Activated CD8-positive, alpha-beta memory T cell treated with anti-CD3 and anti-CD28 coated beads, Interleukin-2, amount 50 U/mL, for 24 hours (primary cell): Measurements from ENCODE around the gene ZFYVE28.
A peak's percentile ranks its signal among the peaks of the same experiment; 100 is the strongest.
"Not testable (repeated sequence)": the region's sequence is repeated elsewhere in the genome, so short reads cannot be mapped to it uniquely, and the experiment has no call there.

Experiments
- DNase-seq: peaks from one replicate; pipeline ENCODE4 v3.0.0-alpha.2; 2020; ENCODE audit errors: extremely low read depth

The ZFYVE28 gene

DNA sequence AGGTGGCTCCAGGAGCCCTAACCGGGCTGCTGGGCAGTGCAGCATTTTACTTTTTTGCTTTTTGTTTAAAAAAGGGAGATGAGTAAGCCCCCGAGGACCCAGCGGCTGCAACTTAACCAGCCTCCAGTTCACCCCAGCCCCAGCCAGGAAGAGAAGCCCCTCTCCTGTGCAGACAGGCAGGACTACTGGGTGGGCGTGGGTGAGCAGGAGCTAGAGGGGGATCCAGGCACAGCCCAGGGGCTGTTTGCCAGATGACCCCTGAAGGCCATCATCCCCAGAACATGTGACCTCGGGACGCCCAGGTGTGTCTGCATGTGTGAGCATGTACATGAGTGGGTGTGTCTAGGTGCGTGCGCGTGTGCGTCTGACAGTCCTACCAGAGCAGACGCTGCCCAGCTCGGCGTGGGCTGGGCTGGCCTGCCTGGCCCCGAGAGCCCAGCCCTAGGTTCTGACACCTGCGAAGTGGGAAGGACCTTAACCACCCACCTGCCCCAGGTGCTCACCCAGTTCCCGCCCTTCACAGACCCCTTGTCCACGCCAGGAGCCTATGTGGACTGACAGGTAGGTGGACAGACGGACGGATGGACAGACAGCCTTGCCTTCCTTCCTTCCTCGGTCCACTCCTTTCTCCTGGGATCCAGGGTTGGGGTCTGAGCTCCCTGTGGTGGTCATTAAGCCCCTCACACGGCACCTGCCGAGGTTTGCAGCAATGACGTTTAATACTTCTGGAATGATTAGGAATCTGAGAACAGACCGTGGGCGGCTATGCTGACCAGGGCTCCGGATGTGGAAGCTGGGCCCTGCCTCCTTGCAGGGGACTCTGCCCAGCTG lies 168.7 kb downstream of the ZFYVE28 start:
- DNase-seq, result no peak

DNA sequence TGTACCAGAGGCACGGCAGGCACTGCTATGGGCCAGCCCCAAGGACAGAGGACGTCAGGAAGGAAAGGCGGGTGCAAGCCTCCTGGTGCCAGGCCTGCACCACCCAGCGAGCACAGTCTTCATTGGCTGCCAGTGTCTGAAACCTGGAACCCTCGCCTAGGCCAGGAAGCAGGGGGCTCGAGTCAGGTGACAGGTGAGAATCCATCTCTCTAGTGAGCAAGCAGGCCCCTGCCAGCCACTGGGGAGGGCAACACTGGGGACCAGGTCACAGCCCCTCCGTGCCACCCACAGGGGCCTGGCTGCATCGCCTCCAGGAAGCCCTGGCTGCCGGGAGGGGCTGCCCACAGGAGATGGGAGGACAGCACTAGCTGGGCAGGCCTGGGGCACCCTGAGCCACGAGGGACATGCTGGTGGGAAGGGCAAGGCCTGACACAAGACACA lies 169.6 kb downstream of the ZFYVE28 start:
- DNase-seq, result no peak

DNA sequence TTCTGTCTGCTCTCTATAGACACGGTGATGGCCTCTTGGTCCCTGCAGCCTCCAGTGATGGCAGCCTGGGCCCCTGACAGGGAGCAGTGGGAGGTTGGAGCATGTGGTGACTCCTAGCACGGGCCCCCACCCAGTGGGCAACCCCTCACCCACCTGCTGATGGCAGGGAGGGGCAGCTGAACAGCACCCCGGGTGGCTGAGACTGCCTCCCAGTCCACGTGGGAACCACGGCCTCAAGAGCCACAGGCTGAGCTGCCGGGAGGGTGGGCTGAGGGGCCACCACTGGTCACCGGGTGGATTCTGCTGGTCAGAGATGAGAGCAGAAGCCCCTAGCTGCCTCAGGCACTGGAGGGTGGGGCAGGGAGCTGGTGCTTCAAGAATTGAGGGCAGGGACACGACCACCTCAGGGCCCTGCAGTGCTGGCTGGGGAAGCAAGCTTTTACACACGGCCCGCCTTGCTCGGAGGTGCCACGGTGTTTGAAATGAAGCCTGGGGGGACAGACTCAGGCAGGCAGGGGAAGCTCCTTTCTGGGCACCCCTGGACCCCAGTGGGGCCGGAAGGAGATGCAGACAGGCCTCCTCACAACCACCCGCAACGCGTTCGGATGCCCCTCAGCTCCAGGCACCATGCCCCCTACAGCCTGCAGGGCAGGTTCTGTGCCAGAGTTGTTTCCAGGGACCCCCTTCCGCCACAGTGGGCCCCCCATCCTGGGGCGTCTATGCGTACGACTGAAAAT lies 170.2 kb downstream of the ZFYVE28 start:
- DNase-seq, result no peak

DNA sequence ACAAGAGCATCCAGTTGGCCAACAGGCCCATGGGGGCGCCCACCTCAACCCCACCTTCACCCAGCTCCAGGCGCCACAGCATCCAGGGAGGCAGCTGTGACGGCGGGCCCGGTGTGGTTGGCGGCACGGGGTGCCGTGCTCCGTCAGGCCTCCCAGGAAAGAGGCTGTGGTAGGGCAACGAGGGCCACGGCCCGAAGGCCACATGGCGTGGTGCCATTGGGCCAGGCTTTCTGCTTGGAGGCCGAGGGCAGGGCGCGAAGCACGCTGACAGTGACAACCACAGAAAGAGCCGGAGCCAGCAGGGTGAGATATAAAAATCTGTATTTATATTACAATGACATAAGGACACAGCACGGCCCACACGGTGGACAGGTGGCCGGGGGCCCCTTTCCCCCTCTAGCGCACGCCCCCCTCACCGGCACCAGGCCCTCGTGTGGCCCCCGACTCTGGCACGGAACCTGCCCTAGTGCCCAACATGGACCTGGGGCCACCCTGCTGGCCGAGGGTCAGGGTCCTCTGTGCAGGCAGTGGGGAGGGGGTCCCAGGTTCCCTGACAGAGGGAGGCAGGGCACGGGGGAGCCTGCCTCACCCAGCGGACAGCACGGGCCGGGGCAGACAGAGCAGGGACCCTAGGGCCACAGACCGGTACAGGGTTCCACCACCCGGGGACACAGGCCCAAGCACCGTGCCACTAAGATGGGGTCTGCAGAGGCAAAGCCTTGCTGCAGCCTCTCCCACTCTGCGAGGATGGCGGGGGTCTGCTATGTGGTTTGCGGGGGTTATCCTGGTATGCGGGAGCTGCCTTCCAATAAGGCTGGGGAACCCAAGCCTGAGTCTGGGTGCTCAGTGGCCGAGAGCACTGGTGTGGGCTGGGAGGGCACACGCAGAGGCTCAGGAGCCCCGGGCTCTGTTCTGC lies 171.1 kb downstream of the ZFYVE28 start:
- DNase-seq, result no peak

DNA sequence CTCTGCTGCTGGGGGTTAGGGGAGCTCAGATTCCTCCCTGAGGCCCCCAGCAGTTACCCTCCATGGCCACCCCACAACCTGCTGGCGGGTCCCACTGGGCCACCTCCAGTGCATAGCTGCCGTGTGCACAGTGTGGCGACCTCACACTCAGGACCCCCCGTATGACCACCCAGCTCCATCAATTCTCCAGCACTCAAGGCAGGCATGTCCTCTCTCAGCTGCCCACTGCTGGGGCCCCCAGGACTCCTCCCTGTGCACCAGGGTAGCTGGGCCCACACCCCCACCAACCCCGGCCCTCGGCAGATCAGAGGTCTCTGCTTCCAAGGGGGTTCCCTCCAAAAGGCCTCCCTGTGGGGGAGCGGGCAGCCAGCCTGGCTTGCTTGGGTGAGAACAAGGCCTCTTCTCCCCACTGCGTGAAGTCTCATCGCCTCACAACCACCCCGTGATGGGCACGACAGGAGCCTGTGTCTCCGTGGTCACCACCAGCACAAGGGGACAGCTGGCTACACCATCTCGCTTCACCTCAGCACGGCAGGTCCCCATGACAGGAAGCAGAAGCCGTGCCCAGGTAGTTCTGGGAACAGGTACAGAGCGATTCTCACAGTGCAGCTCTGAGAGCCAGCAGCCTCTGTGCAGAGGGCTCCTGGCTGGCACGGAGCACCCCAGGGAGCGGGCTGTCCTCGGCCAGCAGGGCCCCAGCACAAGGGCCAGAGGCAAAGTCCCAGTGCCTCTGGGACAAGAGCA lies 171.9 kb downstream of the ZFYVE28 start:
- DNase-seq, result no peak

DNA sequence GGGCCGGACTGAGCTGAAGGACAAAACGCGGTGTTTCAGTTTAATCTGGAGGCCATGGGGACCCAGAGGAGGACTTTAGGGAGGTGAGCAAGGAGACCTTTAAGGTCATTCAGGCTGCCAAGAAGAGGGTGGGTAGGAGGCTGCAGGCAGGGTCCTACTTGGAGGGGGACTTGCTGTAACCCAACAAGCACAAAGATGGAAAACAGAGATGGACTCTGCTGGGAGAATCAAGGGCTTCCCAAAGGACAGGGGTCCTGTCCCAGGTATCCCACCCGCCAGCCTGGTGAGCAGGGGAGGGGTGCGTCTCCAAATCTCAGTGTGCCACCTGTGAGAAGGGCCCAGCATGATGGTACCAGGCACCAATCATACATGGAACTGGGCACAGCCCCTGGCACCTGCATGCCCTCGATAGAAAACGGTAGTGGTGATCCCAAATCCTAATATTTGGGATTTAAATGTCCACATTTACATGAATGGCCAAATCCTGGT lies 172.6 kb downstream of the ZFYVE28 start:
- DNase-seq, result no peak

DNA sequence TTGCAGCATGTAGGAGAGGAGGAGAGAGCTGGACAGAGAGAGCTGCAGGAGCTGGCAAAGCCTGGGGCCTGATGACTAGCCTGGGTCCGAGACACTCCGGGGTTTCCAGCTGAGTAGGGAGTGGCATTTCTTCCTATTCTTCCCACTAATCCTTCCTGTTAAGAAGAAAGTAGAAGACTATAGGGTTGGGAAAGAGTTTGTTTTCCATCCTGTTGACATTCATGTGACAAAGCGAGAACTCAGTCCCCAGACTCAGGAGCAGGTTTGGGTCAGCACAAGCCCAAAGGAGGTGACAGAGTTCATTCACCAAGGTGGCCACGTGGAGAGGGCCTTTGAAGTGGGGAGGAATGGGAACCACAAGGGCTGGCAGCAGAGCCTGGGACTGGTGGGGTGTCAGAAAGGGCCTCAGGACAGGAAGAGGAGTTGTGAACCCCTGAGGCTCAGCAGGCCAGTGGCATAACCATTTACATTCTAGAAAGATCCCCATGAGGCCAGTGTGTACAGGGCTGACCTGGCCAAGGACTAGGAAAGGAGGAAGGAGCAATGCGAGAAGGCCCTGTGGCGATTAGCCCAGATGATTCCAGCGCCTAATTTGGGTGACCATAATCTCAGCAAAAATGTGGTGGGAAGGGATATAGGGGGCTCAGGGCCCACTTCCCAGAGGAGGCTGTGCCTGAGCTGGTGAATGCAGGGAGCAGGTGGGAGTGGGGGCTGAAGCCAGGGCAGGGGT lies 173.2 kb downstream of the ZFYVE28 start:
- DNase-seq, result no peak

DNA sequence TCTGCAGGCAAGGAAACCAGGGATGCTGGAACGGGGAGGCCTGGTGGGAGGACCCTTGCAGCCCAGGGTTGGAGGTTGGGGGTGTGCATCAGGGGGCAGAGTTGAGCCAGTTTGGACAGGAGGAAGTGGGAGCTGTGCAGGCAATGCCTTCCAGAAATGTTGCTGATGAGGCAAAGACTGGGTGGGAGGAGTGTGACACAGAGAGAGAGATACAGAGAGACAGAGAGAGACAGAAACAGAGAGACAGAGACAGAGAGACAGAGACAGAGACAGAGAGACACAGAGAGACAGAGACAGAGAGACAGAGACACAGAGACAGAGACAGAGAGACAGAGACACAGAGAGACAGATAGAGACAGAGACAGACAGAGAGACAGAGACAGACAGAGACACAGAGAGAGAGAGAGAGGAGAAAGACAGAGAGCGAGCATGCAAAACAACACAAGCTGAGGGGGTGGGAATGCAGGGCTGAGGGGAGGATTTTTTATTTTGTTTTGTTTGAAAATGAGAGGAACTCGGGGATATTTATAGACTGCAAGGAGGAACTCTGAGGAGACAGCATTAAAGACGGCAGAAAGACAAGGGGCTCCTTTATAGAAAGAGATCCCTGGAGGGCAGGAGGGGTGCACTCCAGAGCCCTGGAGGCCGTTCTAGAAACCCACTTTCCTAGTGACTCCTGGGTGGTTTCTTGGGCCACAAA lies 174.6 kb downstream of the ZFYVE28 start:
- DNase-seq, result no peak

DNA sequence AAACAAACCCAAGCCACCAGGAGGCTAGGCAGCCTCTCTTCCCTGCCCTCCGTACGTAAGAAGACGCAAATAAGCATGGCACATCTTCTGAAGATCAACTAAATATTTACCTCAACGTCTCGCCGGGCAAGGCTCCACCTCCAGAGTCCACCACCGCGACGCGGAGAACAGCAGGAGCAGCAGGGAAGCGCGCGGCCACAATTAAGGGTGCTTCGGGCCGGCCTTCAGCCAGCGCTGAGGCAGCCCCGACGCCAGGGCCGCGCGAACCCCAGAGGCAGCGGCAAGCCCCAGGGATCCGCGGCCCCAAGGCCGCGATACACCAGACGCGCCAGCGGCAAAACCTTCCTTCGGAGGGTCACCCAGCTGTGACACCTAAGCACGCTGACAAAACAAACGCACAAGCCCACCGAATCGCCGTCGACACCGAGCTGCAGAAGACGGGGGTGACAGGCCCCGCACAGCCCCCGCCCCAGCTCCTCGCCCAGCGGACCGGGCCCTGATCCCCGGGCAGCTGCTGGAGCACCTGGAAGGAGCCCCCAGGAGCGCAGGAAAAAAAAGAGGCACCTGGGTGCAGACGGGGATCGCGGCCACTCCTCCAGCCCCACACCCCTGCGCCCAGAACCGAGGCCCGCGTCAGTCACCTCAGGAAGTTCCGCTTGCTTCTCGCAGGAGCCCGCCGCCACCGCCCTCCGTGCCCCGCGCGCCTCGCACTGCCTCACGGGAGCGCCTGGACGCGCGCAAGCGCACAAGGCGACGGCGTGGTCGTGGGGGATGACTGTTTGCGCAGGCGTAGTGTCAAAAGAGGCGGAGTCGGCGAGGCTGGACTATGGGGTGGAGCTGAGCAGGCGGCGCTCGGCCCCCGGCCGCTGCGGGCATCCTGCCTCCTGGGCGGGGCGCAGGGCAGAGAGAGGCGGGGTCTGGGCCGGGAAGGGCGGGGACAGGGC lies 176.8 kb downstream of the ZFYVE28 start, which contains the start of the genes HAUS3 and POLN:
TSS of gene HAUS3 (minus strand) at position 712 of the 944 bp plus-strand sequence. CDS start 1,175 bp downstream, outside the sequence.
TSS of gene POLN (minus strand) at position 712 of the 944 bp plus-strand sequence. CDS start 12,890 bp downstream, outside the sequence.
- DNase-seq, result peak; percentile 98

DNA sequence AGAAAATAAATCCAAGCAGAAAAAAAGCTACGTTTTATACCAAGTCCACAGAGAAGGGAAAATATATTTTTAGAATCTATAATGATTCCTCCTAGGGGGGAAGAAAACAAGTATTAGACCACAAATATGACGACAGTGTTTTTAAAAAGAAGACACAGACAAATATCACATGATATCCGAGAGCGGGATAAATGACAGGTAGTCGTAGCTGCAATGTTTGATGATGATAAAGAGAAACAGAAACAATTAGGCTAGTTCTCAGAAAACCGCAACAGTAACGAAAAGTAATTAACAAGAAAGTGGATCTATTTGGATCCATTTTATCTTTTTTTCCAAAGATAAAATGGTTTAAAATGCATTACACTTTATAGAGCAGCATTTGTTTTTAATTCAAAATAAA lies 177.4 kb downstream of the ZFYVE28 start:
- DNase-seq, result no peak

DNA sequence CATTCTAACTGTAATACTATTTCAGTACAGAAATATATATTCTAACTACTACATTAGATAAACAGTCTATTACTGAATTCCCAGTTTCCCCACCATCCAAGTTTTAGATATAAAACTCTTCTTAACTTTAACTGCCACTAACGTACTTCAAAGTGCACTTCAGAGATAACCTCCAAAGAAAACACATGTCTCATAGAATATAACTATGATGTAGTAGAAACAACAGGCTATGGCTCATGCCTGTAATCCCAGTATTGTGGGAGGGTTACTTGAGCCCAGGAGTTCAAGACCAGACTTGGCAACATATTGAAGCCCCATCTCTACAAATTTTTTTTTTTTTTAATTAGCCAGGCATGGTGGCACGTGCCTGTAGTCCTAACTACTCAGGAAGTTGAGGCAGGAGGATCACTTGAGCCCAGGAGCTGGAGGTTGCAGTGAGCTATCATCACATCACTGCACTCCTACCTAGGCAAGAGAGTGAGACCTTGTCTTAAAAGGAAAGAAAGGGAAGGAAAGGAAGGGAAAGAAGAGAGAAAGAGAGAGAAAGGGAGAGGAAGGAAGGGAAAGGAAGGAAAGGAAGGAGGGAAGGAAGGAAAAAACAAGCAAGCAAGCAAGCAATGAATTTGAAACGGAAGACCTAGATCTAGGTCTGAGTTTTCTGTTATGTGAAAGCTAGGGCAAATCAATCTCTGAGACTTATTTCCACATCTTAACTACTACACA lies 181.3 kb downstream of the ZFYVE28 start:
- no peak for DNase-seq

DNA sequence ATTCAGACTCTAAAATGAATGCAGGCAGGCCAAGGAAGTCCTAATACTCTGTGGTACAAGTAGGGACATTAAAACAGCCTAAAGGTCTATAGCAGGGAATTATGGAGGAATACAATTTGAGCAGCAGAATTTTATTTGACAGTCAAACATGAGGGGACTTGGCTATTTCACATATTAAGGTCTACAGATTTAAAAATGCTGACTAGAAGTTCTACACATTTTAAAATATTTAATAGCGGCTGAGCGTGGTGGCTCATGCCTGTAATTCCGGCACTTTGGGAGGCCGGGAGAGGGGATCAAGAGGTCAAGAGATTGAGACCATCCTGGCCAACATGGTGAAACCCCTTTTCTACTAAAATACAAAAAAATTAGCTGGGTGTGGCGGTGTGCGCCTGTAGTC lies 187.4 kb downstream of the ZFYVE28 start:
- no peak for DNase-seq

DNA sequence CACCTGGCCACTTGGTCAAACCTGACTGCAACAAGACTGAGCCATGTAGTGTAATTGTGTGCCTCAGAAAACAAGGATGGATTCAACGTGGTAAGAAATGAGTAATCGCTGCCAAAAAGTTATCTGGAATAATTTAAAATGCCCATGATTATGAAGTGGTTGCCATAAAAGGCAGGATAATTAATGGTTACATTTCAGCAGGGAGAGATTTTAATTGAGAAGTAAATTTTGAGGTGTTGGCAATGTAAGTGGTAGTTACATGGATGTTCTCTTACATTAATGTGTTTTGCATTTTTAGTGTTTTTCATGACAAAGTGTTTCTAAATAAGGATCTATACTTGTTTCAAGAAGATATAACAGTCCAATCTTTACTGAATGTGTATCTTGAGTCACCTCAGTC lies 192.2 kb downstream of the ZFYVE28 start:
- no peak for DNase-seq

DNA sequence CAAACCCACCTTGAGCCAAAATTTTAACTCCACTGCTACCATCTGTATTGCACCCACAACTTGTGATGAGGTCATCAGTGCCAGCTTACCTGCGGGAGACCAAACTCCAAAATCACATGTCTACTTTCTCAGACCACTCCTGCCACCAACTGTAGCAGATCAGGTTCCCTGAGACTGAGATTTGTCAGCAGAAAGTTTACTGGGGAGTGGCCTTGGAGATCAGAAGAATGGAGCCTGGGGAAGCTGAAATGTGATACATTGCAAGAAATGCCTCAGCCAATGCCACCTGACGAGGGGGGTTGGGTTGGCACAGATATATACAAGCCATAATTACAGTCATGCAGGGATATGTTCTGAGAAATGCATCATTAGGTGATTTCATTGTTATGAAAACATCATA lies 195.6 kb downstream of the ZFYVE28 start:
- DNase-seq, result no peak

DNA sequence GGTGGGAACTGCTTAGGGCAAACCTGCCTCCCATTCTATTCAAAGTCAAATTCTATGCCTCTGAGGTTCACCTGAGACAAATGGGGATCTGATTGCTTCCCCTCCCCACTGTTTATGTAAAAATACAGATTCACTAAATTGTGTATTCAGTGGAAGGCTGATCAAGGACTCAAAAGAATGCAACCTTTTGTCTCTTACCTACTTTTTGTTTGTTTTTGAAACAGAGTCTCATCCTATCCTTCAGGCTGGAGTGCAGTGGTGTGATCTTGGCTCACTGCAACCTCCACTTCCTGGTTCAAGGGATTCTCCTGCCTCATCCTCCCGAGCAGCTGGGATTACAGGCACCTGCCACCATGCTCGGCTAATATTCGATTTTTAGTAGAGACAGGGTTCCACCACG lies 197.1 kb downstream of the ZFYVE28 start:
- DNase-seq, result not testable (repeated sequence)

DNA sequence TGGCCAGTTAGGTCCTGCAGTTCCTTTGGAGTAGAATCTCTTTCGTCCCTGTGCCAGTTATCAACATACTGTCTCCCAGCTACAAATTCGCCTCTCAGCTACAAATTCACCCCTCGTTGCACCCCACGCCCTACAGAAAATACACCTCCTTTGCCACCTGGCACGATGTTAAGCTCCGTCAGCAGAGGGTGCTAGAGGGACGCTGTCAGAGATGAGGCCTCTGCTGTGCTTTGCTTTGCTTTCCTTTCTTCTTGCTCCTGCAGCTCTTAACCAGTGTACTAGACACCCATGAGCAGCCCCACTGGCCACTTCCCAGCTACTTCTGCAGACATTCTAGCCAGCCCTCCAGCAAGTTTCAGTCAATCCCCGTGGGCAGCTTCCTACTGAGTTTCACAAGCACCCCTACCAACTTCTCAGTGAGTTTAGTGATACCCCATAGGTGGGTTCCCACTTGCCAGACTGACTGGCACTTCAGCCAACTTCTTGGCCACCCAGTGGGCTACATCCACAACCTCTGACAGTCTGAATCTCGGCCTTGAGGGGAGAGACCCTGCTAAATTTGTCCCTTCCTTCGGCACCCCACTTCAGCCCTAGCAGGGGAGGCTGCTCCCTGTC lies 198.3 kb downstream of the ZFYVE28 start:
- peak; percentile 45 for DNase-seq
